CD14-positive monocyte (primary cell): ENCODE measurements around the gene PRKACB. TPM values are rescaled to one million over a fixed set of nuclear protein-coding genes. Genes with fewer than 3 reads are reported as not detected.

Experiments used
- DNase-seq, 3 donors: peaks; one replicate each; pipeline ENCODE4 v3.0.0-alpha.2; 2011 to 2022
- H2AFZ ChIP-seq: 2 replicates; pipeline ENCODE4 v1.6.0; 2012; ENCODE audit warnings: mild to moderate bottlenecking, low read depth, low read length, inconsistent platforms; ENCODE audit not compliant: insufficient read depth, poor library complexity, severe bottlenecking
- H3K27ac ChIP-seq, 2 donors: 1 replicate in 1 of 2; 2 replicates in 1 of 2; pipeline ENCODE4 v1.5.1; 2012 to 2013; ENCODE audit warnings: low read length in 2 of 2, control low read depth in 1 of 2, inconsistent platforms in 1 of 2, low read depth in 1 of 2, mild to moderate bottlenecking in 1 of 2
- H3K27me3 ChIP-seq, 2 donors: one replicate each; pipeline versions ENCODE4 v1.6.0 to v1.6.1; 2011 to 2013; ENCODE audit warnings: low read length in 2 of 2; ENCODE audit not compliant: control insufficient read depth in 2 of 2, insufficient read depth in 2 of 2
- H3K36me3 ChIP-seq, 2 donors: replicated peaks in 1 of 2; 1 replicate in 1 of 2; 2 replicates in 1 of 2; pipeline versions ENCODE4 v1.5.1 to v1.6.1; 2012 to 2013; ENCODE audit warnings: low read length in 2 of 2, control low read depth in 1 of 2, inconsistent platforms in 1 of 2, mild to moderate bottlenecking in 1 of 2; ENCODE audit not compliant: insufficient read depth in 2 of 2, control insufficient read depth in 1 of 2
- H3K4me1 ChIP-seq, 2 donors: 1 replicate in 1 of 2; 2 replicates in 1 of 2; pipeline versions ENCODE4 v1.5.1 to v1.6.1; 2012 to 2013; ENCODE audit warnings: low read length in 2 of 2, control low read depth in 1 of 2, inconsistent platforms in 1 of 2, mild to moderate bottlenecking in 1 of 2, moderate library complexity in 1 of 2; ENCODE audit not compliant: insufficient read depth in 2 of 2, control insufficient read depth in 1 of 2
- H3K4me2 ChIP-seq: replicated peaks from 2 replicates; pipeline ENCODE3; 2012; ENCODE audit warnings: low read length, moderate library complexity, mild to moderate bottlenecking; ENCODE audit not compliant: poor library complexity, severe bottlenecking; ENCODE audit errors: extremely low read depth
- H3K4me3 ChIP-seq, 3 experiments: fragments of 200-600 bp in 1 of 3; sonication (generic) in 1 of 3; replicated peaks in 1 of 3; 1 replicate in 2 of 3; 2 replicates in 1 of 3; pipeline ENCODE4 v1.5.1; 2011 to 2013; ENCODE audit warnings: low read length in 3 of 3, mild to moderate bottlenecking in 3 of 3, control low read depth in 2 of 3, low read depth in 2 of 3, inconsistent platforms in 1 of 3, moderate library complexity in 1 of 3
- H3K79me2 ChIP-seq: 2 replicates; pipeline ENCODE4 v1.6.0; 2012; ENCODE audit warnings: mild to moderate bottlenecking, control low read depth, inconsistent platforms, low read length, moderate library complexity; ENCODE audit not compliant: insufficient read depth
- H3K9ac ChIP-seq: 2 replicates; pipeline ENCODE4 v1.6.0; 2017; ENCODE audit warnings: low read length, mild to moderate bottlenecking; ENCODE audit not compliant: insufficient read depth, poor library complexity, severe bottlenecking
- H3K9me3 ChIP-seq, 2 donors: replicated peaks in 1 of 2; 1 replicate in 1 of 2; 2 replicates in 1 of 2; pipeline versions ENCODE4 v1.5.1 to v1.6.1; 2012 to 2013; ENCODE audit warnings: low read length in 2 of 2, control low read depth in 1 of 2; ENCODE audit not compliant: control insufficient read depth in 1 of 2, insufficient read depth in 1 of 2
- H4K20me1 ChIP-seq: 2 replicates; pipeline ENCODE4 v1.6.0; 2012; ENCODE audit warnings: mild to moderate bottlenecking, low read length, control low read depth, moderate library complexity; ENCODE audit not compliant: insufficient read depth
- H3K27ac Mint-ChIP-seq, 7 donors: one replicate each; pipeline ENCODE4 v1.8.0; 2020; ENCODE audit warnings: mild to moderate bottlenecking in 7 of 7, mixed read lengths in 7 of 7, moderate library complexity in 6 of 7, inconsistent platforms in 2 of 7
- H3K27me3 Mint-ChIP-seq, 3 donors: one replicate each; pipeline ENCODE4 v1.8.0; 2021 to 2022; ENCODE audit warnings: low read depth in 3 of 3, mild to moderate bottlenecking in 3 of 3, mixed read lengths in 3 of 3, moderate library complexity in 3 of 3, inconsistent platforms in 1 of 3
- H3K36me3 Mint-ChIP-seq, 2 donors: one replicate each; pipeline ENCODE4 v1.8.0; 2020; ENCODE audit warnings: mixed read lengths in 2 of 2, inconsistent platforms in 1 of 2, mild to moderate bottlenecking in 1 of 2
- H3K4me1 Mint-ChIP-seq: one replicate; pipeline ENCODE4 v1.8.0; 2020; ENCODE audit warnings: mild to moderate bottlenecking, mixed read lengths
- H3K4me3 Mint-ChIP-seq, 2 donors: one replicate each; pipeline ENCODE4 v1.8.0; 2020; ENCODE audit warnings: mild to moderate bottlenecking in 2 of 2, mixed read lengths in 2 of 2, moderate library complexity in 1 of 2
- H3K9me3 Mint-ChIP-seq, 7 donors: one replicate each; pipeline ENCODE4 v1.8.0; 2020 to 2022; ENCODE audit warnings: mixed read lengths in 7 of 7, mild to moderate bottlenecking in 6 of 7, moderate library complexity in 6 of 7, inconsistent platforms in 2 of 7
- CTCF ChIP-seq: fragments of 200-600 bp; IDR thresholded peaks from one replicate; pipeline ENCODE4 v1.8.0; 2022; ENCODE audit warnings: antibody characterized with exemption, mild to moderate bottlenecking
- whole genome bisulfite sequencing: methylation state at CpG from one replicate; pipeline ENCODE4 v1.1.5; 2013; ENCODE audit warnings: missing lambda C conversion rate; ENCODE audit not compliant: insufficient coverage; 5-methylcytosine and 5-hydroxymethylcytosine counted together
- intact Hi-C, 2 donors: fragments of 100-400 bp; cut with micrococcal nuclease; formaldehyde crosslinking; loops; one replicate each; pipeline versions ENCODE4 v1.15.0 to v1.15.1; 2023
- polyA plus RNA-seq, 3 donors: library from polyadenylated mRNA; depleted of rRNA in 1 of 3; unstranded in 2 of 3; stranded (reverse) in 1 of 3; fragments of 300-500 nt in 2 of 3; fragments of >200 nt in 1 of 3; fragmentation: Illumina TruSeq in 2 of 3; gene quantifications; 1 replicate in 2 of 3; 2 replicates in 1 of 3; pipeline ENCODE4 v1.2.3, GENCODE V29; 2012 to 2021

Gene PRKACB
- polyA plus RNA-seq, 3 donors: 2.5 to 14.5 (median 13.8) TPM

GRCh38 chr1:84170171-84170570 lies 26.1 kb downstream of the PRKACB start:
- H3K27ac ChIP-seq: no peak overlapping the region
- H3K36me3 ChIP-seq: no peaks in the 10 kb centered on the region
- H3K4me2 ChIP-seq: no peak overlapping the region
- Mint-ChIP-seq H3K27me3 (no peaks in the 10 kb centered on the region), H3K36me3 (peaks cover 0 to 3% of the 10 kb centered on the region in 2 donors), H3K4me1 (peaks cover 9% of the 10 kb centered on the region), H3K4me3 (no peak overlapping the region), H3K9me3 (no peaks in the 10 kb centered on the region), H3K27ac (no peak overlapping the region)
- no peaks in the 10 kb centered on the region for H3K4me1 ChIP-seq
- no peaks in the 10 kb centered on the region for H4K20me1 ChIP-seq
- peaks cover 22% of the 10 kb centered on the region for H3K79me2 ChIP-seq
- H2AFZ ChIP-seq: no peak overlapping the region
- TF ChIP-seq CTCF: no peak
- DNase-seq: no peak
- no peaks in the 10 kb centered on the region for H3K27me3 ChIP-seq
- H3K4me3 ChIP-seq: no peak overlapping the region
- no peaks in the 10 kb centered on the region for H3K9me3 ChIP-seq
- no peak overlapping the region for H3K9ac ChIP-seq
- WGBS: no CpG with 5 or more reads among the region's 1 CpG
- intact Hi-C loops: no loop called here

- Histone ChIP-seq H3K4me1 (no peaks in the 10 kb centered on the region), H3K9ac (no peak overlapping the region), H3K79me2 (peaks cover 12% of the 10 kb centered on the region), H3K4me2 (no peak overlapping the region), H3K9me3 (no peaks in the 10 kb centered on the region), H4K20me1 (no peaks in the 10 kb centered on the region), H3K4me3 (no peak overlapping the region), H3K27me3 (no peaks in the 10 kb centered on the region), H3K27ac (no peak overlapping the region), H2AFZ (no peak overlapping the region), H3K36me3 (no peaks in the 10 kb centered on the region)
- TF ChIP-seq CTCF: no peak
- no CpG with 5 or more reads among the region's 2 CpGs for WGBS
- Mint-ChIP-seq H3K4me3 (no peak overlapping the region), H3K36me3 (peaks cover 0 to 3% of the 10 kb centered on the region in 2 donors), H3K27ac (no peak overlapping the region), H3K4me1 (peaks cover 9% of the 10 kb centered on the region), H3K9me3 (no peaks in the 10 kb centered on the region), H3K27me3 (no peaks in the 10 kb centered on the region)
- no peak for DNase-seq
- intact Hi-C loops: no loop called here
Observed at GRCh38 chr1:84171481-84171880, 27.4 kb downstream of the PRKACB start.
